Breast epithelium (tissue), 3 donors: ENCODE data around the gene CXCL10.

Experiments
- CTCF ChIP-seq, 3 donors: fragments of 450-650 bp; IDR thresholded peaks; one replicate each; pipeline ENCODE4 v1.5.1; 2016 to 2017; ENCODE audit warnings: antibody characterized with exemption in 3 of 3, mild to moderate bottlenecking in 3 of 3, moderate library complexity in 3 of 3
- POLR2A ChIP-seq: fragments of 450-650 bp; IDR thresholded peaks from one replicate; pipeline ENCODE4 v1.6.1; 2016; ENCODE audit warnings: antibody characterized with exemption, mild to moderate bottlenecking, moderate library complexity
- POLR2AphosphoS5 ChIP-seq, 3 donors: sonication (generic); formaldehyde crosslinking; IDR thresholded peaks; one replicate each; pipeline ENCODE4 v1.6.1; 2017; ENCODE audit warnings: antibody characterized with exemption in 3 of 3

DNA sequence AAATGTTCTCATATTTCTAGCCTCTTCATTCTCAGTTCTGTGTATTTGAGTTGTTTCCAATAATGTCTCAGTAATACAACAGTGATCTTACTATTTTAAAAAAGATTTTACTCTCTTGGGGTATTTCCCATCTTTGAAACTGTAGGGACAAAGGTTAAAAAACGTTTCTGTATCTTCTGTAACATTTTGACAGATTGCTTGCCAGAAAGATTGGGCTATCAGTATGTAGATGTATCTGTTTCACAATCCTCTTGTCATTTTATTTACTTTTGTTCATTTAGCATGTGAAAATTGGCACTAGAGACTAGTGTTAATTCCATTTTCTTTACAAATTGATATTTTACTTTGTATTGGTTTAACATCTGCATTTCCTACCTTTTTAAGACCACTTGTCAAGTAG, 9.8 kb downstream of the CXCL10 start:
- TF ChIP-seq CTCF (IDR thresholded peaks at IDR 0.05): no peak
- TF ChIP-seq POLR2AphosphoS5 (IDR thresholded peaks at IDR 0.05): no peak
- no peak for TF ChIP-seq POLR2A
